HG03097 (cell line): Measurements from ENCODE around the gene PLCH2.
"Not testable (repeated sequence)": the region's sequence is repeated elsewhere in the genome, so short reads cannot be mapped to it uniquely, and the experiment has no call there.

Experiments used
- ATAC-seq: cut with Tn5 transposase; IDR thresholded peaks from one replicate; pipeline ENCODE4 v1.9.1; 2021; ENCODE audit not compliant: unreplicated experiment, low FRiP score

The PLCH2 gene

GRCh38 chr1:2459102-2459753 lies 16.9 kb upstream of the PLCH2 start:
- not testable (repeated sequence) for ATAC-seq

DNA sequence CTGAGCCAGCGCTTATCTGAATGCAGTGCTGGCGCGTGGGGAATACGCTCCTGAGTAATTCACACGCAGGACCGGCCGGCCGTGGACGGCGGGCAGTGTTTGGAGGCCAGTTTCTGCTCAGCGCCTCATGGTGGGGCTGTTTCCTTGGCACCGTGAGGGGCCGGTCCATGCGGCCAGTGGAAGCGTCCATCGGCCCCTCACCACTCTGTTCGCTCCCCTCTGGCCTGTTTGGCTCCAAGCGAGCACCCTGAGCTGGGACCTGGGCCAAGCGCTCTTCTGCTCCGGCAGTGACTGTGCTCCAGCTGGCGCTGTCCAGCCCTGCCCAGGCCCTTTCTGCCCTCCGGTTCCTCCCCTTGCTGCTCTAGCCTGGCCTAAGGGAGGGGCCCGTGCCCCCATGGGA lies 16.3 kb upstream of the PLCH2 start:
- ATAC-seq = no peak

- ATAC-seq = no peak
These were observed 15.9 kb upstream of the PLCH2 start for GRCh38 chr1:2460203-2460602.

DNA sequence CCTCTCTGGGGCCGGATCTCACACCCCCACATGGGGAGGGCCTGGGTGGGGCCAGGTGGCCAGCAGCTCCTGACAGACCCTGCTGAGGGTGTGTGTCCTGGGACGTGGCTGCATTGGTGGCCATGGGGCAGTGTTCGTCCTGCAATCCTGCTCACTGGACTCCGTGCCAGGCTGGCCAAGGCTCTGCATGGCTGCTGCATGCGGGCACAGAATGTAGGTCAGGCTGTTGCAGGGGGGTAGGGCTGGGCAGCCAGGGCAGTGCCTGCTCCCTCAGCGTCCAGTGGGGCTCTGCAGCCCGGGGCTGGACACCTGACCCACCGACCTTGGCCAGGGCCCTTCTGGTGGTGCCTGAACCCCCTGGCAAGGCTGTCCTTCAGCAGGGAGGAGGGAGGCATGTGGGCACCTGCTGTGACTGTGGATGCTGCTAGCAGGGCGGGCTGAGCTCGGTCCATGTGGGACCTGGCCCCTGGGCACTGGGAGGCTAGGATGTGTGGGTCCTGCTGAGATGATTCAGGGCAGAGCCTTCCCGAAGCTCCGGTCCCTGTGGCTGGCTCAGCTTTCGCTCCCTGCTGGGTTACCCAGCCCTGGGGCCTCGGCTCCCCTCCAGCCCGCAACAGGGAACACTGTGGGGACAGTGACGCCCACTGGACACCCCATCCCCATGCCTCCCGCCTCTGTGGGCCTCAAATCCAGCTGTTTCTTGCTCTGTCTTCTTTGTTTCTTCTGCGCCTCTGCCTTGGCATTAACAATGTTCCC lies 14.9 kb upstream of the PLCH2 start:
- no peak for ATAC-seq

- no peak for ATAC-seq
These were observed 13.3 kb upstream of the PLCH2 start for GRCh38 chr1:2462819-2463218.

GRCh38 chr1:2463396-2463795 lies 12.7 kb upstream of the PLCH2 start:
- ATAC-seq = no peak

- no peak for ATAC-seq
These were observed 10.5 kb upstream of the PLCH2 start for GRCh38 chr1:2465371-2466269.

DNA sequence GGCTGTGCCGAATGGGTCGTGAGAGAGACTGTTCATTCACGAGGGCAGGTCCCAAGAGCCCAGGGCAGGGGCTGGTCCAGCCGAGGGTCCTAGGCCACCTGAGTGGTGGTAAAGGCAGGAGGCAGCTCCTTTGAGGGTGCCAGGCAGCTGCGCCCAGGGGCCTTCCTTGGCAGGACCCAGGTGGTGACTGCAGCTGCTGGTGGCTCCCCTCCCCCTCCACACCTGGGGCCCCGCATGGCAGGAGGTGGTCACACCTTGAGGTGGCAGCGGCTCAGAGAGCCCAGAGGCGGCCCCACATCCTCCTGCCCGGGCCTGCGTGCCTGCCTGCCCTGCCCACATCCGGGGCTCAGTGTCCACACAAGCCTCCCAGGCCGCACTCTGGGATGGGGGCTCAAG lies 9.8 kb upstream of the PLCH2 start:
- ATAC-seq = no peak

DNA sequence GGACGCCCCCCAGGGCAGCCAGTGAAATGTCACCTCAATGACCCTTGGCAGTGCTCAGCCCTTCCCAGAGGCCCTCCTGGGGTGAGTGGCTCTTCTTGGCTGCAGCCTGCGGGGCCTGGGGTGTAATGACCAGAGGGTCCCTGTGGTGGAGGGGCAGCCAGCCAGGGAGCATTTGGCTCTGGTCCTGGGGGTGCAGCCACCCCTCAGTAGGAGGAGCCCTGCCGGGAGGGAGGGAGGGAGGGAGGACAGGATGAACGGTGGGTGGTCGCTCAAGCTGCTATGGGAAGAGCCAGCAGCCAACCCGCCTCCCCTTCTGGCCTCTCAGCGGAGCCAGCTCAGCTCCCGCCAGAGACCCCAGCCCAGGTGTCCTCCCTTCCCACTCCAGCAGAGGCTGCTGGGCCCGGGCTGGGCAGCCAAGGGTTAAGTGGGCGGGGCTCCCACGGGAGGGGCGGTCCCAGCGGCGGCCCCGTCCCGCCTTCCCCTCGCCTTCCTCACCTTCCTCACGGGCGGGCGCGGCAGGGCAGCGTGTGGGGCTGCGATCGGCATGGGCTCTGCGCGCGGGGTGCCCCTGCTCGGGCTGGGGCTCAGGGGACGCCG lies 9.0 kb upstream of the PLCH2 start:
- ATAC-seq = no peak

- ATAC-seq = no peak
These were observed 8.0 kb upstream of the PLCH2 start for GRCh38 chr1:2468041-2468472.

GRCh38 chr1:2468540-2468939 lies 7.5 kb upstream of the PLCH2 start:
- no peak for ATAC-seq

DNA sequence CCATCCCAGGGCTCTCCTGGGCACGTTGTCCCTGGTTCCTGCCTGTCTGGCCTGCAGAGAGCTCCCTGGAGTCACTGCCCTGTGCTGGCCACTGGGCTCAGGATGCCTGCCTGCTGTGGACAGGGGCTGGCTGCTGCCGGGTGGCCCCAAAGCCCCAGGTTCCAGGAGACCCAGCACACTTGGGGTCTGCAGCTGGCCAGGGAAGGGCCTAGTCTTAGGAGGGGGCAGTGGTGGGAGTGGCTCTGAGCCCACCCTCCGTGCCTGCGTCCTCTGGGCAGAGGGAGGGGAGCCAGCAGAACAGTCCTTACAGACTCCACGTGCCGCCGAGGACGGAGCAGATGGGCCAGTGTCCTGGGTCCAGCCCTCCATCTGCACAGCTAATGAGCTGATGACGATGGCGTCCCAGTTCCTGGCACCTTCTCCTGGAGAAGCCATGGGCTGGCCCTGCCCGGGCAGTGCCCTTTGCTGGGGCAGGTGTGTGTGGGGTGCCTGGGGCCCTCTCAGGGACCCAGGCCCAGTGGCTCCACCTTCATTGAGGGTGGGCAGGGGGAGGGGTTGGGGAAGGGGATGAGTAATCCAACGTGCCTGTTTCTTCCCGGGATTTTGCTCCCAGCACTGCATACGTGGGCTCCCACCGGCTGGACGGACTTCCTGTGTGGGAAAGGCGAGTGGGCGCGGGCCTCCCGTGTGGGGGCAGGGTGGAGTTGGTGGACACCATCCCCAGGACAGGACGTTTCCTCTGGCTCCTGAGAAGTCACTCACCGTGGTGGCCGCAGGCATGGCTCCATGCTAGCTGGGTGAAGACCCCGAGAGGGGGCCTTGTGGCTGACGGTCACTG lies 6.8 kb upstream of the PLCH2 start:
- no peak for ATAC-seq

- ATAC-seq = no peak
These were observed 5.6 kb upstream of the PLCH2 start for GRCh38 chr1:2470290-2471158.

- ATAC-seq = no peak
These were observed 5.0 kb upstream of the PLCH2 start for GRCh38 chr1:2471159-2471471.

DNA sequence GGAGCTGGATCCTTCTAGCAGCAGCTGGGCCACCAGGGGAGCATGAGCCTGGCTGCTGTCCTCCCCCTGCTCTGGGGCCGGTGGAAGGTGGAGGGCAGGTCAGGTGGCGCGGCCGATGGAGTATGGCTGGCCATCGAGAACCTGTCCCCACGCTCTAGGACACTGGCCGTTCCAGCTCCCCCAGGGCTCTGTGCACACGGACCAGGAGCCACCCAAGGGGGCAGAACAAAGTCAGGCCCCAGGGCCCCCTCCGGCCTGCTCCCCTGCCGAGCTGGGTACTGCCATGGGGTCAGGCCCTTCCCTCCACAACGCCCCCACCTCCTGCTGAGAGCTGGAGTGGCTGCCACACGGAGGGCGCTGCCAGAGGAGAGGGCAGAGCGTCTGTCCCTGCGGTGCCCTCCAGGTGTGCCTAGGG lies 4.5 kb upstream of the PLCH2 start:
- ATAC-seq = no peak

GRCh38 chr1:2472109-2472508 lies 4.0 kb upstream of the PLCH2 start:
- ATAC-seq = no peak

DNA sequence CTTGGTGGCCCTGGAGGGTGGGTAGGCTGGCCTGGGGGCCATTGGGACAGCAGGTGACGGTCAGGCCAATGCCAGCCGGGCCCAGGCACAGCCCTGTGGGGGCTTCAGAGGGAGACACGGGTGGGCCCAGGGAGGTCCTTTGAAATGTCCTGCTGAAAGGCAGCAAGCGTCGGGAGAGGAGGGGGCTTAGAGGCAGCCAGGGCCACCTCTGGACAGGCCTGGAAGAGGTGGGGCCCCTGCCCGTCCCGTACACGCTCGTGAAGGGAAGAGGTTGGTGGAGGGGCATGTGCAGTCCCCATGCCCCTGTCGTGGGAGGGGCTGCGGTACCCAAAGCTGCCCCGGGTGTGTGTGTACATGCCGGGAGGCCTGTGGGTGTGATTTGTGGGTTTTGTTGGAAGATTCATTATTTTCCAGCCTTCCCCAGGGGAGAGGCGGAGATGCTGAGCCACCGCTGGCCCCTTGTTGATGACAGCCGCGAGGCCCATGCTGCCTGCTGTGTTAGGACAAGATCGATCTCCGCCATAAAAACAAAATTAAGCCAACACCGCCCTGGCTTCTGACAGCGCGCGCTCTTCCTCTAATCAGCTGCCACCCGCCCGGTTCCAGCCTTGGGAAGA lies 3.4 kb upstream of the PLCH2 start:
- no peak for ATAC-seq

DNA sequence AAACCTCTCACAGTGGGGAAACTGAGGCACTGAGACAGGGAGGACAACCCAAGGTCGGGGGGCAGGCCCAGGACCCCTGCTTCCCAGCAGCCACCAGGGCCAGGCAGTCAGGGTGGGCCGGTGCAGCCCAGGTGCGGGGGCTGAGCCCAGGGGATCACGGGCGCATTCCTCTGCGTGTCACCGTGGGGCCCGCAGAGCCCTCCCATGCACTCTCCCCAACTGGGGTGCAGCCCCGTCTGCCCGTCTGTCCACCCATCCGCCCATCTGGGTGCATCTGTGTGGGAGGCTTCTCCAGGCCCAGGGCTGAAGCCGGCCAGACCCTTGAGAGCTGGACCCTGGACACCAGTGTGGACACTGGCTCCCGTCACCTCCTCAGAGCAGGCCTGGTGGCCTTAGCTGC lies 2.9 kb upstream of the PLCH2 start:
- ATAC-seq = no peak
